Measurements from ENCODE around the gene NFYC.

NFYC gene

DNA sequence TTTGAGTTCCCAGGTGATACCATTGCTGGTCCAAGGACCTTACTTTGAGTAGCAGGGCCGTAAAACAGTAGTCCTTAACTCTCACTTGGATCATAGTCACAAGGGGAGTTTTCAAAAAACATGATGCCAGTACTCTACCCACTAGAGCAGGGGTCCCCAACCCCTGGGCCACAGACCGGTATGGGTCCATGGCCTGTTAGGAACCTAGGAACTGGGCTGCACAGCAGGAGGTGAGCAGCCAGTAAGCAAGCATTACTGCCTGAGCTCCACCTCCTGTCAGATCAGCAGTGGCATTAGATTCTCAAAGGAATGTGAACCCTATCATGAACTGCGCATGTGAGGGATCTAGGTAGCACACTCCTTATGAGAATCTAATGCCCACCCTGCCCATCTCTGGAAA, 52.4 kb downstream of the NFYC start:
- FAIRE-seq (no peak), DNase-seq (ENCODE audit: insufficient read length, low spot score) (no peak)
- TF ChIP-seq POLR2A (IDR thresholded peaks at IDR 0.05; ENCODE audit: low read depth, low read length) = no peak

DNA sequence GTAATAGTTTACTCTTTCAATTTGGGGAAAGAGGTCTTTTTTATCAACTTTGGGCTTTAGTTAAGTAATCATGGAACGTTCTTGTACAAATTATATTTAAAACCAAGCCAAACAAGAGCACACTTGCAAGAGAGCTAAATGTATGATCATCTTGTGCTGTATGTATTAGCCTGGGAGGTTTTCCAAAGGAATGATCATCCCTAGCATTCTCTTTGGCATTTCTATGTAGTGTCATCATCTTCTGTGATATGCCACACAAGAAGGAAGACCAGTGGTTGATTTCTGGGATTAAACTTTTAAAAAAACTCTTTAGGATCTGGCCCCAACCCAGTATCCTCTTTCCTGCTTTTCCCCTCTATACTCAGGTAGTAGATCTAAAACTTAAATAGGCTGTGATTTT, 53.7 kb downstream of the NFYC start:
- TF ChIP-seq POLR2A (IDR thresholded peaks at IDR 0.05; ENCODE audit: low read depth, low read length) = no peak
- no peak for FAIRE-seq
- DNase-seq (ENCODE audit: insufficient read length, low spot score) = no peak

DNA sequence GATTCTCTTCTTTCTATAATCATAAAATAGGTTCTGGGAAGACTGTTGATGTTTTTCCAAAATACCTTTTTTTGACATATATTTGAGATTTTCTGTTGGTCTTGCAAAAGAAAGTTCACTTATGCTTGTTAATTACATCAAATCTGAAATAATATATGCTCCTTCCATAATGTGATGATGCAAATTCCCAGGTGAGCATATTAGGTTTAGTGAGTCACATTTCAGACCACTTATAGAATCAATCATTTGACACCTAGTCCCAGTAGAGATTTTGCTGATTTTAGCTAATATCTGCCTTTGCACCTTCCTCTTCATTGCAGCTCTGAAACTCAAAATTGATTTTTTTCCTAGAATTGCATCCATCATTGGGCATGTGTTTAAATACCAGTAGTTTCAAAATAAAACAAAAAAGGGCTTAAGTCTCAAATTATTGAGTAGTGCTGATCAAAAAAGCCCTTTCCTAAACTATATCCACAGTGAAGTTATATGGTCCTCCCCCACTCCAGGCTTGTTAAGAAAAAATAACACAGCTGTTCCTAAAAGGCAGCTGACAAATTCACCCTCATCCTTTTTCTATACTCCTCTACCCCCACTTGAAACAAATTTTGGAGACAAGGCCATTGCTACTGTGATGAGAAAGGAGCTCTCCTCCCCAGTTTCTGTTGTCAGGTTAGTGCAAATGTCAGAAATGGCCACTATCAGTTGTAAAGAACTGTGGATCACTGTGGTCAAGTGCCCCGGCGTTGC, 55.0 kb downstream of the NFYC start:
- no peak for TF ChIP-seq POLR2A (IDR thresholded peaks at IDR 0.05; ENCODE audit: low read depth, low read length)
- DNase-seq (ENCODE audit: insufficient read length, low spot score) (no peak), FAIRE-seq (no peak)

DNA sequence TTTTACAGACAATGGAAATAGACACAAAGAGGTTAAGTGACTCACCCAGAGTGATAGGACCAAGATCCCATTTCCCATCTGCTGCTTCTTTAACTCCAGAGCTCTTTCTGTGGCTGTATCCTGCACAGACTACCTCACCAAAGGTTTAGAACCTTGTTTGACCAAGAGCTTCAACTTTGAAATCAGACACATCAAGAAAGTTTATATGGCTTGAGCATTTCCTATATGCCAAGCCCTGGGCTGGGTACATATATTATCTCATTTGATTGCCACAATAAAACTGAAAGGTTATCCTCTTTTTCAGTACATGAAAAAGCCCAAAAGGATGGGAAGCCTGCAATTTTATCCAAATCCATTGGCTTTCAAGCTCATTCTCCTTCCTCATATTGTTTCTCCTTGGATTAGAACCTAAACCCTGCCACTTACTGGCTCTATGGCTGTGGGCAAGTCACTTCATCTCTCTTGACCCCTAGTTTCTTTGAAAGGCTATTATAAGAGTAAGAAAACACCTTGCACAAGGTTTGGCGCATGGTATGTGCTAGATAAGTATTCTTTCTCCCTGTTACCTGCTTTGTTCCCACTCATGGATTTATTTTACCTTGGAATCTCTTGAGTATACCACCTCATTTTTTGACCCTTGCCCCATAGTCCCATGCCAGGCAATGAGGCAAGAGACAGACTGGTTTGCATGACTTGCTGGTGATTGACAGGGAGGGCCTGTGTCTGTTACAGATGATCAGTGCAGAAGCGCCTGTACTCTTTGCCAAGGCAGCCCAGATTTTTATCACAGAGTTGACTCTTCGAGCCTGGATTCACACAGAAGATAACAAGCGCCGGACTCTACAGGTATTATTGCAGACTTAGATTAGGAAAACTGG, 57.6 kb downstream of the NFYC start:
- TF ChIP-seq POLR2A (IDR thresholded peaks at IDR 0.05; ENCODE audit: low read depth, low read length) = no peak
- DNase-seq (ENCODE audit: insufficient read length, low spot score) = no peak
- no peak for FAIRE-seq

DNA sequence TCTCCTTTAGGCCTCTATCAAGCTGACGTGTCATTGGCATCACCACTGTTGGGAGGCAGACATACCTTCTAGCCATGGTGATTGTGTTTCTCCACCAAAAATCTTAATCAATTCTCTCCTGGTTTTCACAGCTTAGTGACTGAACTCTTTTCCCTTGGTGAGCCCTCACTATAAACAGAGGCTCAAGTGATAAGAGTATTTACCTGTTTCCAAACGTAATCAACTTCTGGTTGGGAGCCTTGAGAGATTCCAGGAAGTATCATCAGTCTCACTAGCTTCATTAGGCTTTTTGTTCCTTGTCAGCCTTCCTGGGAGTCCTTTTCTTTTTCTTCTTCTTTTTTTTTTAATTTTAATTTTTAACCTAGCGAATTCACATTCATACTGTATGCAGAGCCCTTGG, 58.3 kb downstream of the NFYC start:
- no peak for DNase-seq (ENCODE audit: insufficient read length, low spot score)
- no peak for FAIRE-seq
- no peak for TF ChIP-seq POLR2A (IDR thresholded peaks at IDR 0.05; ENCODE audit: low read depth, low read length)

DNA sequence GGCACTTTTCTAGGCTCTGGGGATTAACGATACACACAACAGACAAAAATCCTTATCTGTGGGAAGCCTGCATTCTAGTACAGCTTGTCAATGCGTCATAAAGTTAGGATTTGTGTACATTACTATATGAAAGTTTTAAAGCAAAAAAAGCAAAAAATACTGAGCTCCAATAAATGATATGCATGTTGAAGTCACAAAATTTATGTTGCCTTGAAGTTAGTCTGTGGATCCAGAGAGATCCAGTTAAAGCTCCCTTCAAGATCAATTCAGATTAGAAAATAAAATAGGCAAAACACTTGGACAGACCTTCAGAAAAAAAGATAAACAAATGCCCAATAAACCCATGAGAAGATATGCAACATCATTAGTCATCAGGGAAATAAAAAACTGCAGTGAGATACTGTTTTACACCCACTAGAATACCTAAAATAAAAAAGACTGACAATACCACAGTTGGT, 59.0 kb downstream of the NFYC start:
- FAIRE-seq = no peak
- no peak for DNase-seq (ENCODE audit: insufficient read length, low spot score)
- no peak for TF ChIP-seq POLR2A (IDR thresholded peaks at IDR 0.05; ENCODE audit: low read depth, low read length)

DNA sequence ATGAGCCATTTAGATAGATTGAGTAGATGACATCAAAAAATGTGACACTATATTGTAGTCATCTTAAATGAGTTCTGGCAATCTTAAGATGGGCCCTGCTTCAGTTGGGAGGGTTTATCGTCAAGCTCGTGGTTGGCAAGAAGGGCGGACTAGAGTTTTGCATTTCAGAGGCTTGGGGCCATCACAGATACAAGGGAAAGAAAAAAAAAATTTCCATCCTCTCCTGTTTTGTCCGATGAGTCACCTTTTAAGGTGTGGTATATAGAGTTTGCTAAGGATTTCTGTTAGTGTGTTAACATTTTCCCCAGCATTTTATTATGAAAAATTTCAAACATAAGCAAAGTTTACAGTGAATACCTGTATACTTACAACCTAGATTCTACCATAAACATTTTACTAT, 60.3 kb downstream of the NFYC start:
- no peak for TF ChIP-seq POLR2A (IDR thresholded peaks at IDR 0.05; ENCODE audit: low read depth, low read length)
- DNase-seq (ENCODE audit: insufficient read length, low spot score) = no peak
- FAIRE-seq = no peak

DNA sequence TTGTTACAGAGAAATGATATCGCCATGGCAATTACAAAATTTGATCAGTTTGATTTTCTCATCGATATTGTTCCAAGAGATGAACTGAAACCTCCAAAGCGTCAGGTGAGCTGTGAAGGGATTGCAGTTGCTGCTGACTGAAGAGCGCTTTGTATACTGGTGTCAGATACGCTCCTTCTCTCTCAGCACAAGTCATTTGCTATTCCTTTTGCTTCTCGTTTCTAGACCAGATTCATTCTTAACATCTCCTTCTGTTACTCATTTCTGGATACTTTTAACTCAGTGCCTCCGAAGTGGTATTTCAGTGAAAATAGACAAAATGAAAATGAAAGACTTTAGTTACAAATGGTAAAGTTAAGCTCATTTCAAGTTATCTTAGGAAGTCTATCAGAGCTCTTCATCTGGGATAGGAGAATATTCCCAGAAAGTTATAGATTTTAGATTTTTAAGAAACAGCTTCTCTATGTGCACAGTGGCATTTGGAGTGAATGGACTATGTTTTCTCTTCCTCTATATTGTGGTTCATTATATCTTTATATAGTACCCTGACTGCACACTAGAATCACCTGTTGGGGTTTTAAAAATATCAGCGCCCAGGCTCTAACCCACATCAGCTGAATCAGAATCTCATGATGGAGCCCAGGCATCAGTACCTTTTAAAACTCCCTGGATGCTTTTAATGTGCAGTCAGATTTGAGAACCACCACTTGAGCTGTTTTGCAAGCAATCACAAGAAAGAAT, 61.8 kb downstream of the NFYC start:
- DNase-seq (ENCODE audit: insufficient read length, low spot score) (no peak), FAIRE-seq (no peak)
- TF ChIP-seq POLR2A (IDR thresholded peaks at IDR 0.05; ENCODE audit: low read depth, low read length) = no peak

DNA sequence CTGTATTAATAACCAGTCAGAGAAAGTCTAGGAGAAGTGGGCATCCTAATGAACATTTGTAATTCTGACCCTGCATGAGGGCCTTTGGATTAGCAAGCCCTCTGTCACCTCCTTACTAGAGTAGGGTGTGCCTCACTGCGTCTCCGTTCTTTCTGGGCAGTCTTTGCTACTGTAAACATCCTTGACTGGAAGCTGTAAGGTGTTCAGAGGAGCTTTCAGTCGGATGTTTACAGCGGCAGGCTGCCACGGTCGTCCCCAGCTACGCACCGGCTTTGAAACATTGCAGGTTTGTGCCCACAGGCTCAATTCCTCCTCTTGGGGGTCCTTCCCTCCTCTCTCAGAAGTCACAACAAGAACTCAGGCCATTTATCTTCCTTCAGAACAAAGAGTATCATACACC, 62.7 kb downstream of the NFYC start:
- DNase-seq (ENCODE audit: insufficient read length, low spot score) (no peak), FAIRE-seq (no peak)
- TF ChIP-seq POLR2A (IDR thresholded peaks at IDR 0.05; ENCODE audit: low read depth, low read length) = no peak

DNA sequence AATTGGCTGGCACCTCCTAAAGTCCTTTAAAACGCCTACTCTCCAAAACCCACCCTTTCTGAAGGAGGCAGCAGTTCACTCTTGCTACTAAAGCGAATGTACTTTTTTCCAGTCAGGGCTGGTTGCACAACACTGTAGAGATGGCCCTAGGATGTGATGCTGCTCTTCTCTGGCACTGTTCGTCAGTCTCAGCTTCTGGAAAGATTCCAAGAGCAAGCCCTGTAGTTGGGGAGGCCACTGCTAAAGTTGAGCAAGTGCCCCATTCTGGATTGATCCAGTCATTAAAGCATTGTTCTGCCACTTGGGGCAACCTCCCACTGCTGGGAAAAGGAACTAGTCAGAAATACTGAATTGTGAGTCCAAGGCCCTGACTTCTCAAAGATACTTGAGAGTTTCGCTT, 63.6 kb downstream of the NFYC start:
- FAIRE-seq = no peak
- DNase-seq (ENCODE audit: insufficient read length, low spot score) = no peak
- no peak for TF ChIP-seq POLR2A (IDR thresholded peaks at IDR 0.05; ENCODE audit: low read depth, low read length)

DNA sequence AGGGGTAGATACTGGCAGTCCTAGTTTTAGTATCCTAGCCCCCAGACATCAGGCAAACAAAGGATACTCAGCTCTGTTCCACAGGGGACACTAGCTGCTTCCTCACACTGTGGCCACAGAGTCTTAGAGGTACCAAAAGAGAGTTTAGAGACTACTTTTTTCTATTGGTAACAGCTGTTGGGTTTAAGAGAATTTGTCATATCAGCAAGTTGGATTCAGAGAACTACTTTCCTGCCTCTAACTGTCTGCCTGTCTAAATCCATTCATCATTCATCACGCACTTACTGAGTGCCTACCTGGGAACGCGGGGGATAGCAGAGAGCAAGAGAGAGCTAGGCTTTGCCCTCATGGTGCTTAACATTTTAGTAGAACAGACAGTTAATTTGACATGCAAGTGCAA, 65.0 kb downstream of the NFYC start:
- no peak for TF ChIP-seq POLR2A (IDR thresholded peaks at IDR 0.05; ENCODE audit: low read depth, low read length)
- DNase-seq (ENCODE audit: insufficient read length, low spot score) (no peak), FAIRE-seq (no peak)

DNA sequence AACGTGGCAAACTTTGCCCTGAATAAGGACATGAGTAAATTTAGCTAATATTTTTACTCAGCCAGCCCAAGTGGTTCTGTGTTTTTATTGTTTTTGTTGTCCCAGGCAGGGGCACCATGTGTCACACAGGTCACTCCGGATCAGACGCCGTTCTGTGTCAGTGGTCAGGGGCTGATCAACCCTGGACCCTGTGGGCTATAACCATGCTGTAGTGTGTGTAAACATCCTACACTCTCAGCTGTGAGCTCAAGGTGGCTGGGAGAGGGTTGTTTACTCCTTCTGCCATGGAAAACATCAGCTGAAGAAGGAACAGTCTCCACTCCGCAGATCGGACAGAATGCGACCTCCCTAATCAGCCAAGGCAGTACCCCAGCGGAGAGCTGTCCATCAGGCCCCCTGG, 65.6 kb downstream of the NFYC start:
- FAIRE-seq = no peak
- TF ChIP-seq POLR2A (IDR thresholded peaks at IDR 0.05; ENCODE audit: low read depth, low read length) = no peak
- DNase-seq (ENCODE audit: insufficient read length, low spot score) = no peak

DNA sequence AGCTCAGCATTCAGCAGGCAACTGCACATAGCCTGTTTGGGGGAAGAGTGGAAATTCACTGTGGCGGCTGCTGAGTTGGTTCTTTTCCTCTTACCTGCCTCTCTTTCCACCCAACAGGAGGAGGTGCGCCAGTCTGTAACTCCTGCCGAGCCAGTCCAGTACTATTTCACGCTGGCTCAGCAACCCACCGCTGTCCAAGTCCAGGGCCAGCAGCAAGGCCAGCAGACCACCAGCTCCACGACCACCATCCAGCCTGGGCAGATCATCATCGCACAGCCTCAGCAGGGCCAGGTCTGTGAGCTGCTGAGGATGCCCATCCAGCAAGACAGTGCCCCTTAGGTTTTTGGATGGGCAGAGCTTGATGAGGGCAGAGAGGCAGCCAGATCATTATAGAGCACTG, 66.5 kb downstream of the NFYC start:
- no peak for TF ChIP-seq POLR2A (IDR thresholded peaks at IDR 0.05; ENCODE audit: low read depth, low read length)
- DNase-seq (ENCODE audit: insufficient read length, low spot score) (no peak), FAIRE-seq (no peak)
